Cardiac septum (tissue), 1 donor: ENCODE results near the gene ACLY. TPM values are rescaled to one million over a fixed set of nuclear protein-coding genes. Genes with fewer than 3 reads are reported as not detected.
A peak's percentile ranks its signal among the peaks of the same experiment; 100 is the strongest.

Experiments
- DNase-seq: peaks from one replicate; pipeline ENCODE4 v3.0.0-alpha.2; 2020; ENCODE audit warnings: low spot score
- intact Hi-C: fragments of 100-400 bp; cut with DNase I; formaldehyde crosslinking; loops from one replicate; pipeline ENCODE4 v1.14.0; 2022
- long read RNA-seq: library from polyadenylated mRNA; unstranded; transcript quantifications from one replicate; pipeline ENCODE4 v2.0.0, GENCODE V29; 2021
- total RNA-seq: library from RNA; stranded (reverse); fragmentation: NEBNext Ultra II Directional; extraction: Animal tissue kit (Norgen Biotek cat#: 25700); gene quantifications from one replicate; pipeline ENCODE4 v1.2.1, GENCODE V29; 2021
- donor health status: DM: no; HTN: no; CAD: no.

The ACLY gene
- 33.6 TPM for total RNA-seq
- long read RNA-seq, full-length matches to known transcripts = 22 of 52 reads
- long read RNA-seq, partial matches to known transcripts = 23 of 52 reads
- long read RNA-seq, other reads (novel, unspliced or antisense) = 7 of 52 reads

DNA sequence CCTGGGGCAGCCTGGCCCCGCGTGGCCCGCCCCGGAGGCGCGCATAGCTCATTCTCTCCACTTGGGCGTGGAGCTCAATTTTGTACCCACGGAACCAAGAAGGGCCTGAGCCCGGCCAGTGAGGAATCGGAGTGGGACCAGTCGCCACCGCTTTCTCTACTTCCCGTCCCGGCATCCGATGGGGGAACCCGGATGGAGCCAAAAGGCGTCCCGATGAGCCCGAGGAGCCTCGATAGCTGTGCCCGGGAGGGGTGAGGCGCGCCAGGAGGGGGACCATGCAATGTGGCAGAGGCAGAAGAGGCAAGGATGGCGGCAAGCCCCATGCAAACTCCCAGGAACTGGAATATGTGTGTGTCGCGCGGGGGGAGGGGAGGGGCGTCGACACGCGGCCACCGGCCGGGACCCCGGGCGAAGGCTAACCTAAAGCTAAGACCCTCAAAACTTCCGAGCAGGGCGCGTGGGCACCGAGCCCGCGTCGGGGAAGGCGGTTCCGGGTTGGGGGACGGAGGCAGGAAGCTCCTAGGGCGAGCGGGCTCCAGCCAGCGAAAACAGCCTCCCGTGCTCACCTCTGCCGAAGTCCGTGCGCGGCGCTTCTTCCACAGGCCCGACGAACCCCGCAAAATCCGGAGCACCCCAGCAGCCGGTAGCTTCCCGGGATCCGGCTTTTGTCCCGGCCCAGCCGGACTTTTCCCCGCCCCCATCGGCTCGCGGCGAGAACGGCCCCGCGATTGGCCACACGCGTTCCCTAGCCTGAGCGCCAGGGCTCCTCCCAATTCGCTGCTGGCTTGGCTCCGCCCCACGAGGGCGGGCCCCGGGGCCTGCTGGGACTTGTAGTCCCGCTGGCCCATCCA, at the start of gene ACLY:
TSS of gene ACLY (minus strand) at position 638 of the 851 bp plus-strand sequence. CDS start 5,078 bp downstream, outside the sequence.
- intact Hi-C loops = loop anchor here (1.0 to 10.0 kb wide), 2 partner anchors 12 to 64 kb away; partner anchors contain the start of gene ODAD4
- DNase-seq = peak; percentile 99

DNA sequence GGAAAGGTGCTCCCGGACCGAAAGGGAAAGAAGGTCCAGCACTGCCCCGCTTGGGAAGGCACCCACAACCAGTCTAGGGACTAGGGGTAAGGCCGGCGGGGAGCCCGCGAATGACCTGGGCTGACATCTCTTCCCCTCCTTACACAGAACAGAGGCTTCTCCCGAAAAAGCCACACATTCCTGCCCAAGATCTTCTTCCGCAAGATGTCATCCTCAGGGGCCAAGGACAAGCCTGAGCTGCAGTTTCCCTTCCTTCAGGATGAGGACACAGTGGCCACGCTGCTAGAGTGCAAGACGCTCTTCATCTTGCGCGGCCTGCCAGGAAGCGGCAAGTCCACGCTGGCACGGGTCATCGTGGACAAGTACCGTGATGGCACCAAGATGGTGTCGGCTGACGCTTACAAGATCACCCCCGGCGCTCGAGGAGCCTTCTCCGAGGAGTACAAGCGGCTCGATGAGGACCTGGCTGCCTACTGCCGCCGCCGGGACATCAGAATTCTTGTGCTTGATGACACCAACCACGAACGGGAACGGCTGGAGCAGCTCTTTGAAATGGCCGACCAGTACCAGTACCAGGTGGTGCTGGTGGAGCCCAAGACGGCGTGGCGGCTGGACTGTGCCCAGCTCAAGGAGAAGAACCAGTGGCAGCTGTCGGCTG, 49.3 kb upstream of the ACLY start:
- intact Hi-C loops = loop anchor here (2.0 kb wide), 1 partner anchor 53 kb away; the partner anchor contains the start of gene NKIRAS2
- DNase-seq = no peak

DNA sequence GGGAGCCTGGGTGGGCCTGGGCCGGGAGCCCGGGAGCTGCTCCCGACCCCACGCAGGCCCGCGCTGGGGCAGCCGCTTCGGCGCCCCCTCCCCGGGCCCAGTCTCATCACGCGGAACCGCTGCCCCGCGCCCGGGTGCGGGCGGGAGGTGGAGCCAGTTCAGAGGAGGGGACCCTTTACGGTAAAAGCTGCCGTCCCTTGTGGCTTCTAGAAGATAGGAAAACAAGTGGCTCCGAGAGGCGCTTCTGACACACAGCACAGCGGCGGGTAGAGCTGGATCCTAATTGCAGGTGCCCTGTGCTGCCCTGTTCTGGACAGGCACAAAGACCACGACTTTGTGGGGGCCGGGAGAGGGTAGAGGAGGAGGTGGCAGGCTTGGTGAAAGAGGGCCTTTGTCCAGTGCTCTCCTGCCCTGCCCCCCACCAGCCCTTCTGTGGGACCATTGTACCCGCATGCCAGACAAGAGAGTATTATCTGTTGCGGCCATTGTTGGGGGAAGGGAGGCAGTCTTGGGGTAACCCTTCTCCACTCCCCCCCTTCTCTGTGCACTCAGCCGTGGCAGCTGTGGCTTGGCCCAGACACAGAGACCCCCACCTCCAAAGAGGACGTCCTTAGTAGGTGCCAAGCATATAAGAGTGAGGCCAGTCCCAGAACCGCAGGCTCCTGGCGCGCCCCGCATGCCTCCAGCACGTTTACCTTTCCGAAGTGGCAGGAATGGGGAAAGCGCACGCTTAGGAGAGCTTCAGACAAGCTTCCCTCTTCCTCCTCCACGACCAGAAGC, 48.6 kb upstream of the ACLY start:
- intact Hi-C loops = loop anchor here (2.0 kb wide), 1 partner anchor 53 kb away; the partner anchor contains the start of gene NKIRAS2
- DNase-seq = no peak

DNA sequence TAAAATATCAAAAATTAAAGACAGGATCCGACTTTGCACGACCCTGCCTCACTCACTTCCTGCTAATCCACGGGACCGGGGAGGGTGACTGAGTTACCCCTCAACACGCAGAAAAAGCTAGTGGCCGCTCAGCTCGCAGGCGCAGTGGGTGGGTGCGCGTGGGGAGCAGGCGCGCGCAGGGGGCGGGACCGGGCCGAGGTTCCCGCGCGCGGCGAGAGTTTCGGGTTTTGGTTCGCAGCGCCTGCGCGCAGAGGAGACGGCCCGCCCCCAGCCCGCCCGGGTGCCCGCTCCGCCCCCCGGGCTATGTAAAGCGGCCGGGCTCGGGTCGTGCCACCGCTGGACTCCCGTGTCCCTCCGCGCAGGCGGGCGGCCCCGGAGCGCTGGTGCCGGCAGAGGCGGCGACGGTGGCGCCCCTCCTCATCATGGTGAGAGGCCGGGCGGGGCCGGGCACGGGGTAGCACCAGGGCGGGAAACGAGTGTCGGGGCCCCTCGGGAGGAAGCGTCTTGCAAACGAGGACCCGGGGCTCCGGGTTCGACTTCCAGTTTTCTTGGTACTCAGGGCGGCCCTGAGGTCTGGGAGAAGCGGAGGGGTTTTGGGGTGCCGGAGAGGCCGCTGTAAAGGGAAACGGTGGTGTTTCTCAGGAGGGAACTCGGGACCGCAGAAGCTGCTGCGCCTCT, 47.9 kb upstream of the ACLY start, which contains the start of gene CNP:
TSS of gene CNP (plus strand) at position 333 of the 678 bp plus-strand sequence. CDS start at position 423, 90 bp downstream.
- DNase-seq = peak; percentile 96
- intact Hi-C loops = loop anchor here (2.0 kb wide), 1 partner anchor 54 kb away; the partner anchor contains the start of gene NKIRAS2

DNA sequence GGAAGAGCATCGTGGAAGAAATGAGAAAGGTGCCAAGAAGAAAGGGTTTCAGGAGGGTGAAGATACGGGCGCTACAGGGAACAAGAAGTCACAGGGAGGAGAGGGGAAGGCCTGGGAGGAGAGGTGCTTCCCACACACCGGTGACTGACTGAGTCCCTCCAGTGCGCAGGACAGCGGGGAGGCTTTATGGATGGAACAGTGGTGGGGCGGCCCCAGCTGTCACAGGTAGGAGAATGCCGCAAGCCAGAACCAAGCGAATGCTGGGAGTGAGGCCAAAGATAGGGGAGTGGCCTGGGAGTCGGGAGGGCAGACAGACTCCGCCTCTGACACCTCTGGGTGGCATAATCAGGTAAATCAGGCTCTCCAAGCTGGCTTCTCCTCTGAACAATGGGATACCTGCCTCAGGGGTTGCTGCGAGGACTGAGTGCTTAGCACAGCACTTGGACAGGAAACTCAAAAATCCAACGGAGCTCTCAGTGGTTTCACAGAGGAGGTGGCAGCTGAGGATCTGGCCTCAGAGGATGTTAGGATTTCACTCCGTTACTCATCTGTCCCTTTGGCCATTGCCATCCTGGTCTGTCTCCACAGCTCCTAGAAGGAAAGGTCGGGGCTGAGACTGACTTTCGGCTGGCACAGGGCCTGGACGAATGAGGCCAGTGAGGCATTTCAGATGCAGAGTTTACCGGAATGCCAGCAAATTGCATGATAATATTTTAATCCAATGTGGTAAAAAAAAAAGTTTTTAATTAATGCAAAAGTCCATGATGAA, 47.1 kb upstream of the ACLY start:
- intact Hi-C loops = loop anchor here (2.0 kb wide), 1 partner anchor 55 kb away; the partner anchor contains the start of gene NKIRAS2
- DNase-seq = no peak

DNA sequence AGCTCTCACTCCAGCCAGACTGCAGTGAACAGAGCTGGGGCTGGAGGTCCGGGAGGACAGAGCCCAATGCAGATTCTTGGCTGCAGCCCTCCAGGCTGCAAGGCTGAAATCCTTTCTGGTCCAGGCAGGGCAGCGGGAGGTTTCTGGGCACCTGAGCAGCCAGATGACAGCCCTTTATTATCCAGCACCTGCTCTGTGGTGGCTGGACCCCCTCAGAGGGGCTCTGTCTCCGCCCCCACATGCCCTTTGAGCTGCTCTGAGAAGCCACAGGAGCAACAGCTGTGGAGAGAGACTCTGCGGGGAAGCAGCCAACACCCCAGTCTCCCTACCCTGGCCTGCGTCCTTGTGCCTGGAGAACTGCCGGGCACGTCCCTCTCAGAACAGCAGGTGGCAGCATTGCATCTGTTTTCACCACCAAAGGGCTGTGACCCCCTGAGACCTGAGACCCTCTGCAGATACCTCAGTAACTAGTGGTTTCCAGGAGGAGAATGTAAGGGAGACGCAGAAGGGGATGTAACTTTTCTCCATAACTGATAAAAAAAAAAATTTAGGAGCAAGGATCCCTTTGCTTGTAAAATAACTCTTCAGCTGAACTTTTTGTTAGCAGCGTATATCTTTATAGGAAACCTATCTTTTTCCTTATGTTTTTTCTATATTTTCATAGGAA, 44.1 kb upstream of the ACLY start:
- intact Hi-C loops = loop anchor here (1.0 to 5.0 kb wide), 2 partner anchors 134 to 153 kb away; partner anchors contain the start of gene ZNF385C
- DNase-seq = peak; percentile 87

DNA sequence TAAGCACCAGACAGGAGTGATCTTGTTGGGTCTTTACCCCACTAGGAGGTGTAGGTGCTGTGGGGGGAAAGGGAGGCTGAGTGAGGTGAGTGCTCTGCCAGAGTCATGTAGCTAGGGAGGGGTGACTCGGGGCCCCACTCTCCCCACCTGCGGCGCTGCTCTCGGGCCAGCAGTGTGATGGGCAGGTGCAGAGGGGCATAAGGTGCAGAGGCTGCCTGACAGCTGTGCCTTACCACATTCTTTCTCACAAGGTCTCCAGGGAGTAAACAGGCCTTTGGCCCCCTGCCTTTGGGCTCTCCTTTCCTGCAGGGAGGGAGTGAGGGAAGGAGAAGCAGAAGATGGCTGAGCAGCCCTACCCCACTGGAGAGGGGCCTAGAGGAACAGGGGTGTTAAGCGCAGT, 43.4 kb upstream of the ACLY start:
- no peak for DNase-seq
- intact Hi-C loops = loop anchor here (5.0 kb wide), 1 partner anchor 135 kb away; the partner anchor contains the start of gene ZNF385C

DNA sequence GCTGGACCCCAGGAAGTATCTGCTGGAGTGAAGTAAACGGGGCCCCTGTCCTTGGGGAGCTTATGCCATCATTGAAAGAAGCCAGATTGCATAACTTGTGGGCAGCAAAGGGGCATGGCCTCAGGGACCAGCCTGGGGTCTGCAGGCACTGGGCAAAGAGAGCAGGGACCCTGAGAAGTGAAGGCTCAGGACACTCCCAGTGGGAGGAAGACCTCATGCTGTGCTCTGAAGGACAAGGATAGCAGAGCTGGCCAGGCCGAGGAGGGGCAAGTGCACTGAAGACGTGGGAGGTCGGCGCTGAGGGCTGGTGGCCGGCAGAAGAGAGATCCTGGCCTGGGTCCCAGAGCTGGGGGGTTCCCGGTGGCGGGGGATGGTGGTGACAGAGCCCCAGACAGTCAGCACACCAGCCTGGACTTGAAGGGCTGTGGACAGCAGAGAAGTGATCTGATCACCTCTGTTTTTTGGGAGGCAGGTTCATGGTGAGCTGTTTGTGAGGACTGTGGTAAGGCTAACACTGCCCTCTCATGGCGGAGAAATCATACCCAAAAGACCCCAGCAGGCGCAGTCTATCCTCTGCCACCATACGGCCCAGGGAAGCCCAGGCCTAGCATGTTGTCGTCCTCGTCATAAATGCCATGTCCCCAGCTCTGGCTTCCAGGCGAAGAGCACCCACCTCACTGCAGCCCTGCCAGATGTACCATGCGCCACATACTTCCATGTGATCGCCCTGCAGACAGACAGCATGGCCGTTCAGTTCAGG, 40.8 kb upstream of the ACLY start:
- intact Hi-C loops = loop anchor here (5.0 kb wide), 1 partner anchor 138 kb away; the partner anchor contains the start of gene ZNF385C
- DNase-seq = no peak

DNA sequence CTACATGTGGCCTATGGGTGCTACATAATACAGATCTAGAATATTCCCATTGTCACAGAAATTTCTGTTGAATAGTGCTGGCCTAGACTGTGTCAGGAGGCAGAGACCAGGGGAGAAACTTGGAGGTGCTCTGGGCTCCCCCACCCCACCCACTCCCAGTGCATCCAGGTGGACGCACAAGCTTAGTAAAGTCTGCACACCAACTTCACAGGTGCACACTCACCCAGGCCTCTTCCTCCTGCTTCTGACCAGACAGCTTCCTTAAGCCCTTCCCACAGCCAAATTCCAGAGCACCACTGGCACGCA, 40.2 kb upstream of the ACLY start:
- no peak for DNase-seq
- intact Hi-C loops = no loop called here

DNA sequence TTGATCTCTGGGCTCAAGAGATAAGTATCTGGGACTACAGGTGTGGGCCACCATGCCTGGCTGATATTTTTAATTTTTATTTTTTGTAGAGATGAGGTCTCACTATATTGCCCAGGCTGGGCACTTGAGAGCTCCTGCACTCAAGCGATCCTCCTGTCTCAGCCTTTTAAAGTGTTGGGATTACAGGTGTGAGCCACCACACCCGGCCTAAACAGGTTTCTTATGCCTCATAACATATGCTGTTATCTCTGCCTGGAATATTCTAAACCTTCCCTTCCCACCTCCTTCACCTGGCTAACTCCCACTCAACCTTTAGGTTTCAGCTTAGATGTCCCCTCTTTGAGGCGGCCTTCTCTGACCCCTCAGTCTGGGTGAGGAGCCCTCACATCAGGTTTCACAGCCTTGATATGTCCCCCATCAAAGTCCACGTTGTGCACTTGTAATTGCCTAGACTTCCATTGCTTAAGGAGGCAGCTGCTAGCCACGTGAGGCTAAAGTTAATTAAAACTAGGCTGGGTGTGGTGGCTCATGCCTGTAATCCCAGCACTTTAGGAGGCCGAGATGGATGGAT, 39.2 kb upstream of the ACLY start:
- DNase-seq = no peak
- intact Hi-C loops = no loop called here

DNA sequence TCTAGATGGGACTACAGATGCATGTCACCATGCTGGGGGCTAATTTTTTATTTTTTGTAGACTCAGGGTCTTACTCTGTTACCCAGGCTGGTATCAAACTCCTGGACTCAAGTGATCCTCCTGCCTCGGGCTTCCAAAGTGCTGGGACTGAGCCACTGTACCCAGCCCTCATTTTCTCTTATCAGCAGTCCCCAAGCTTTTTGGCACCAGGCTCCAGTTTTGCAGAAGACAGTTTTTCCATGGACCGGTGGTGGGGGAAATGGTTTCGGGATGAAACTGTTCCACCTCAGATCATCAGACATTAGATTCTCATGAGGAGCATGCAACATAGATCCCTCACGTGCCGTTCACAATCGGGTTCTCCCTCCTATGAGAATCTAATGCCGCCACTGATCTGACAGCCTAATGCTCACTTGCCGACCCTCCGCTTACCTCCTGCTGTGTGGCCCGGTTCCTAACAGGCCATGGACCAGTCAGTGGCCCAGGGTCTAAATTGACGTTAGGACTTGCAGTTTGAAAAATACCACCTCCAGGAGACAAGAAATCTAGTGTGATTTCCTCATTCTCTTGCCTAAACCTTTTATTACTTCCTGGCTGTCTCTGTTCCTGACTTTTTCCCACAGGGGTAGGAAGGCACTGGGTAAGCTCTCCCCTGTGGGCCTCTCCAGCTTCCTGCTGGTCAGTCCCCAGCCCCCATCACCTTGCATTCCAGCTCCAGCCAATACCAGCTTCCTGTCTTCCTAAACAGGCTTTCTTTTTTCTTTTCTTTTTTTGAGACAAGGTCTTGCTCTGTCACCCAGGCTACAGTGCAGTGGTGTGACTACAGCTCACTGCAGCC, 38.5 kb upstream of the ACLY start:
- intact Hi-C loops = no loop called here
- DNase-seq = no peak

DNA sequence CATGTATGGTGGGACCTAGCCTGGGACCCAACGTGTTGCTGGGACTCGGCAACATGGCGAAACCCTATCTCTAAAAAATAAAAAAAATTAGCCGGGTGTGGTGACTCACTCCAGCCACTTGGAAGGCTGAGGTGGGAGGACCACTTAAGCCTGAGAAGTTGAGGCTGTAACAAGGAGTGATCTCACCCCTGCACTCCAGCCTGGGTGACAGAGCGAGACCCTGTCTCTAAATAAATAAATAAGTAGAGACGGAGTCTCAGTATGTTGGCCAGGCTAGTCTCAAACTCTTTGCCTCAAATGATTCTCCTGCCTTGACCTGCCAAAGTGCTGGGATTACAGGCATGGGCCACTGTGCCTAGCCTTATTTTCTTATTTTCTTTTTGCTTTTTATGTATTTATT, 37.8 kb upstream of the ACLY start:
- no peak for DNase-seq
- intact Hi-C loops = no loop called here

DNA sequence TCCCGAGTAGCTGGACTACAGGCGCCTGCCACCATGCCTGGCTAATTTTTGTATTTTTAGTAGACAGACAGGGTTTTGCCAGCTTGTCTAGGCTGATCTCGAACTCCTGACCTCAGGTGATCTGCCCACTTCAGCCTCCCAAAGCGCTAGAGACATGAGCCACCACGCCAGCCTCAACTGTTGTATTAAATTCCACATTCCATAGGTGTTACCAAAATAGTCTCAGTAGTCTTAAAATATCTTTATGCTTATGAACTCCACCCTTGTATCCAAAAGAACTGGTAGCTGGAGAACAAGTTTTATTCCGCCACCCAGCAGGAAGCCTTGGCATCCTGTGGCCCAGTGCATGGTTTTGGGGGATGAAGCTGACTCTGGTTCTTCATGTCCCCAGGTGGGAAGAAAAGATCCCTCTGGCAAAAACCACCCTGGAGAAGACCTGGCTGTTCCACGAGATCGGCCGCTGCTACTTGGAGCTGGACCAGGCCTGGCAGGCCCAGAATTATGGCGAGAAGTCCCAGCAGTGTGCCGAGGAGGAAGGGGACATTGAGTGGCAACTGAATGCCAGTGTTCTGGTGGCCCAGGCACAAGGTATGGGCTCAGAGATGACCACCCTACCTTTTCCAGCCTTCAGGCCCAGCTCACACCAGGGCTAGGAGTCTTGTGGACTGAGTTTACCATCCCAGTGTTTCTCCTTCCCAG, 30.2 kb upstream of the ACLY start:
- intact Hi-C loops = no loop called here
- DNase-seq = no peak

DNA sequence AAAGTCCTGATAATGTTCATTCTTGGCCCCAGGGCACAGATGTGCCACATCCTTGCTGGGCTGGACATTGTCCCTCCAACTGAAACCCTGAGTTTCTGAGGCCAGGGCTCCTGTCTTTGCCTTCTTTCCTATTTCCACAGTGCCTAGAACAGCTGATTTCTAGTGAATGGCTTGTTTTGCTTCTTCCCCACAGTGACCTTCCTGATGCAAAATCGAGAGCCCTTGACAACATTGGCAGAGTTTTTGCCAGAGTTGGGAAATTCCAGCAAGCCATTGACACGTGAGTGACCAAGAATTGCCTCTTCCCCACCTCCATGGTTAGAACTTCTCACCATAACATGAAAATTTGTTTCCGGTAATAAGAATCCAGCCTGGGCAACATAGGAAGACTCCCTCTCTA, 26.2 kb upstream of the ACLY start:
- intact Hi-C loops = no loop called here
- no peak for DNase-seq

DNA sequence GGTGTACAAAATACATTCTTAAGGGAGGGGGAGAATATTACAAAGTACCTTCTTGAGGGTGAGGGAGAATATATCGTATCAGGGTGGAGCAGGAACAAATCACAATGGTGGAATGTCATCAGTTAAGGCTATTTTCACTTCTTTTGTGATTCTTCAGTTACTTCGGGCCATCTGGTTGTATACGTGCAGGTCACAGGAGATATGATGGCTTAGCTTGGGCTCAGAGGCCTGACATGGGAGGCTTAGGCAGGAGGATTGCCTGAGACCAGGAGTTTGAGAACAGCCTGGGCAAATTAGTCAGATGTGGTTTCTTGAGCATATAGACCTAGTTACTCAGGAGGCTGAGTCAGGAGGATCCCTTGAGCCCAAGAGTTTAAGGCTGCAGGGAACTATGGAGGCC, 24.7 kb upstream of the ACLY start:
- intact Hi-C loops = no loop called here
- no peak for DNase-seq
